Activated CD8-positive, alpha-beta T cell treated with anti-CD3 and anti-CD28 coated beads for 36 hours (primary cell): Measurements from ENCODE around the gene TEX44. TPM values are rescaled to one million over a fixed set of nuclear protein-coding genes. Genes with fewer than 3 reads are reported as not detected.

ENCODE experiments used
- ATAC-seq: fragments of 200-7000 bp; cut with Tn5 transposase; one replicate; pipeline ENCODE4 v1.10.0; 2021; ENCODE audit warnings: mild to moderate bottlenecking, moderate library complexity
- CTCF ChIA-PET: fragments of 350-600 bp; sonication (Branson Sonifier 250); formaldehyde crosslinking; loops from one replicate; lab custom pipeline; 2021; ENCODE audit warnings: antibody characterized with exemption; lab: Charles Lee
- POLR2A ChIA-PET: fragments of 350-600 bp; sonication (Branson Sonifier 250); formaldehyde crosslinking; loops from one replicate; lab custom pipeline; 2021; ENCODE audit warnings: antibody characterized with exemption; lab: Charles Lee
- DNase-seq: peaks from one replicate; pipeline ENCODE4 v3.0.0-alpha.2; 2020
- H3K27ac Mint-ChIP-seq: one replicate; pipeline ENCODE4 v1.8.0; 2021; ENCODE audit warnings: mild to moderate bottlenecking, mixed read lengths
- H3K27me3 Mint-ChIP-seq: one replicate; pipeline ENCODE4 v1.8.0; 2021; ENCODE audit warnings: mixed read lengths
- H3K36me3 Mint-ChIP-seq: one replicate; pipeline ENCODE4 v1.8.0; 2021; ENCODE audit warnings: low read depth, mixed read lengths
- H3K4me1 Mint-ChIP-seq: one replicate; pipeline ENCODE4 v1.8.0; 2021; ENCODE audit warnings: low read depth, mixed read lengths
- H3K4me3 Mint-ChIP-seq: one replicate; pipeline ENCODE4 v1.8.0; 2021; ENCODE audit warnings: mild to moderate bottlenecking, moderate library complexity, mixed read lengths
- H3K9me3 Mint-ChIP-seq: one replicate; pipeline ENCODE4 v1.8.0; 2021; ENCODE audit warnings: mixed read lengths
- CTCF ChIP-seq: fragments of 200-600 bp; IDR thresholded peaks from one replicate; pipeline ENCODE4 v1.8.0; 2022; ENCODE audit warnings: antibody characterized with exemption, mild to moderate bottlenecking
- intact Hi-C: fragments of 100-400 bp; cut with micrococcal nuclease; formaldehyde crosslinking; loops from one replicate; pipeline ENCODE4 v1.10.0; 2022
- total RNA-seq, 2 experiments: library from RNA; stranded (reverse); gene quantifications; one replicate each; pipeline ENCODE4 v1.2.3, GENCODE V29; 2021

The TEX44 gene
- total RNA-seq, 2 experiments from 2014 or later, result not detected

GRCh38 chr2:231640241-231640640, 47.6 kb downstream of the TEX44 start:
- Mint-ChIP-seq H3K36me3 (no peaks in the 10 kb centered on the region), H3K4me1 (peaks cover 13% of the 10 kb centered on the region), H3K27ac (no peak overlapping the region), H3K27me3 (no peaks in the 10 kb centered on the region), H3K4me3 (no peak overlapping the region), H3K9me3 (no peaks in the 10 kb centered on the region)
- no peak for TF ChIP-seq CTCF
- intact Hi-C loops, result no loop called here
- POLR2A ChIA-PET, result interaction anchor here (1.2 kb wide), 1 partner anchor 26 kb away, joined by 5 read pairs; no protein-coding TSS in a partner anchor
- CTCF ChIA-PET, result no interaction called here
- ATAC-seq (no peak), DNase-seq (no peak)

DNA sequence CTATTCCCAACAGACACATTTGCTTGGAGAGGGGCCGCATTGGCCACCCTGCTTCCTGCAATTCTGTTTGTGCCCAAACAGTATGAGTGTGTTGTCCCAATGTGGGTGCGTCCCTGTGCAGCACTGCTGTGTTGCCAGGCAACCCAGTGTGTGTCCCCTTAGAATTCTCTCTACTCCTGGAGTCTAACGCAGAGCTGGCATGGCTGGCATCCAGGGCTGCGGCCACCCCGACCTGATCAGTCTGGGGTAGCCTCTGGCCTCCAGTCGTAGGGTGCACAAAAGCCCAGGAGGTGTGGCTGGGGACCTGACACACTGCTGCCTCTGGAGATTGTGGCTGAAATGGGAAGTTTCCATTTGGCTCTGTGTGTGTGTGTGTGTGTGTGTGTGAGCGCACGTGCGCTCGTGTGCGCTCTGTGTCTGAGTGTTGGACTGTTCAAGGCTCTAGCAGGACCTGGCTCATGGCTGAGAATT, 48.0 kb downstream of the TEX44 start:
- no peak for TF ChIP-seq CTCF
- CTCF ChIA-PET, result interaction anchor here (2.3 kb wide), 1 partner anchor 27 kb away, joined by 8 read pairs; no protein-coding TSS in a partner anchor

GRCh38 chr2:231642631-231643494, 50.2 kb downstream of the TEX44 start:
- H3K4me1 Mint-ChIP-seq, result peaks cover 13% of the 10 kb centered on the region
- intact Hi-C loops, result no loop called here
- no peak for TF ChIP-seq CTCF
- H3K36me3 Mint-ChIP-seq, result no peaks in the 10 kb centered on the region
- ChIA-PET CTCF (interaction anchor here (0.6 to 2.3 kb wide), 9 partner anchors 10 to 103 kb away, joined by 3 to 8 read pairs (median 4); no protein-coding TSS in a partner anchor), POLR2A (interaction anchor here (1.9 kb wide), 1 partner anchor 30 kb away, joined by 10 read pairs; no protein-coding TSS in a partner anchor)
- H3K9me3 Mint-ChIP-seq, result no peaks in the 10 kb centered on the region
- H3K4me3 Mint-ChIP-seq, result peak overlapping the region; percentile 51
- no peaks in the 10 kb centered on the region for H3K27me3 Mint-ChIP-seq
- DNase-seq (peak; percentile 81), ATAC-seq (peak; percentile 91)
- H3K27ac Mint-ChIP-seq, result peak overlapping the region; percentile 80

More for the DNA sequence above, 48.0 kb downstream of the TEX44 start:
- POLR2A ChIA-PET, result interaction anchor here (1.2 kb wide), 1 partner anchor 27 kb away, joined by 5 read pairs; no protein-coding TSS in a partner anchor
- Mint-ChIP-seq H3K4me3 (no peak overlapping the region), H3K36me3 (no peaks in the 10 kb centered on the region), H3K4me1 (peaks cover 13% of the 10 kb centered on the region), H3K9me3 (no peaks in the 10 kb centered on the region), H3K27ac (no peak overlapping the region), H3K27me3 (no peaks in the 10 kb centered on the region)
- DNase-seq (no peak), ATAC-seq (no peak)
- intact Hi-C loops, result no loop called here

- ChIA-PET POLR2A (interaction anchor here (1.9 kb wide), 1 partner anchor 30 kb away, joined by 10 read pairs; no protein-coding TSS in a partner anchor), CTCF (no interaction called here)
- DNase-seq (no peak), ATAC-seq (no peak)
- intact Hi-C loops, result no loop called here
- no peaks in the 10 kb centered on the region for H3K9me3 Mint-ChIP-seq
- H3K27me3 Mint-ChIP-seq, result no peaks in the 10 kb centered on the region
- H3K4me1 Mint-ChIP-seq, result peaks cover 13% of the 10 kb centered on the region
- no peak for TF ChIP-seq CTCF
- no peaks in the 10 kb centered on the region for H3K36me3 Mint-ChIP-seq
- H3K4me3 Mint-ChIP-seq, result no peak overlapping the region
- peak overlapping the region; percentile 80 for H3K27ac Mint-ChIP-seq
These were observed 50.8 kb downstream of the TEX44 start for GRCh38 chr2:231643495-231643888.

Other genes starting within 250 kb of the TEX44 start
- under 1 TPM in 1 of 2 experiments, not detected in 1; 0.29 TPM for gene B3GNT7, start 197.2 kb upstream of the TEX44 start, total RNA-seq
- 1,000 to 10,000 TPM; 1,312 to 1,361 TPM for gene NCL, start 128.4 kb upstream of the TEX44 start, total RNA-seq
- under 1 TPM in 1 of 2 experiments, not detected in 1; 0.09 TPM for gene NMUR1, start 62.4 kb upstream of the TEX44 start, total RNA-seq
- 1,000 to 10,000 TPM; 2,463 to 2,468 TPM for gene PTMA, start 115.7 kb downstream of the TEX44 start, total RNA-seq
- gene PDE6D, start 188.4 kb downstream of the TEX44 start, total RNA-seq, result 10 to 100 TPM; 22.8 to 23.5 TPM
- gene COPS7B, start 193.6 kb downstream of the TEX44 start, total RNA-seq, result 10 to 100 TPM; 51.3 to 53.6 TPM